GM13977 (cell line): Measurements from ENCODE around the gene NRIP1.
"Not testable (repeated sequence)": the region's sequence is repeated elsewhere in the genome, so short reads cannot be mapped to it uniquely, and the experiment has no call there.

Source experiments
- DNase-seq: peaks from one replicate; pipeline ENCODE4 v3.0.0; 2012; ENCODE audit warnings: low spot score
- CTCF ChIP-seq: IDR thresholded peaks from 2 replicates; pipeline ENCODE4 v1.5.1; 2012; ENCODE audit warnings: mild to moderate bottlenecking, control low read depth; ENCODE audit not compliant: insufficient read depth; ENCODE audit errors: extremely low read depth, missing control alignments
- in situ Hi-C: fragments of 300-500 bp; cut with MboI; formaldehyde crosslinking; loops from one replicate; pipeline ENCODE4 v1.12.0; 2022; ENCODE audit warnings: low sequenced_read_pairs, low pct_unique_long_range_greater_than_20kb, mixed read lengths, inconsistent platforms; ENCODE audit not compliant: unreplicated experiment

The NRIP1 gene

GRCh38 chr21:15036189-15036588, 28.6 kb downstream of the NRIP1 start:
- no peak for TF ChIP-seq CTCF
- in situ Hi-C loops, result no loop called here
- DNase-seq, result no peak

- in situ Hi-C loops, result no loop called here
- TF ChIP-seq CTCF, result no peak
- DNase-seq, result no peak
Measured at GRCh38 chr21:15034126-15034853, 30.5 kb downstream of the NRIP1 start.

GRCh38 chr21:15031790-15032357, 32.9 kb downstream of the NRIP1 start:
- in situ Hi-C loops, result no loop called here
- DNase-seq, result no peak

GRCh38 chr21:15031362-15031761, 33.4 kb downstream of the NRIP1 start:
- in situ Hi-C loops, DNase-seq: not testable (repeated sequence)

More at GRCh38 chr21:15031790-15032357, 32.9 kb downstream of the NRIP1 start:
- TF ChIP-seq CTCF, result no peak

- DNase-seq, in situ Hi-C loops: not testable (repeated sequence)
Measured at GRCh38 chr21:15030861-15031260, 33.9 kb downstream of the NRIP1 start.

GRCh38 chr21:15029077-15029476, 35.7 kb downstream of the NRIP1 start:
- in situ Hi-C loops, result no loop called here
- DNase-seq, result no peak
- TF ChIP-seq CTCF, result no peak

- in situ Hi-C loops, result no loop called here
- DNase-seq, result no peak
- TF ChIP-seq CTCF, result no peak
Measured at GRCh38 chr21:15028186-15028585, 36.6 kb downstream of the NRIP1 start.

GRCh38 chr21:15027056-15027455, 37.7 kb downstream of the NRIP1 start:
- no peak for DNase-seq
- in situ Hi-C loops, result no loop called here
- TF ChIP-seq CTCF, result no peak
